ENCODE measurements around the gene MAN2C1.
"Not testable (repeated sequence)": the region's sequence is repeated elsewhere in the genome, so short reads cannot be mapped to it uniquely, and the experiment has no call there.

MAN2C1 gene

DNA sequence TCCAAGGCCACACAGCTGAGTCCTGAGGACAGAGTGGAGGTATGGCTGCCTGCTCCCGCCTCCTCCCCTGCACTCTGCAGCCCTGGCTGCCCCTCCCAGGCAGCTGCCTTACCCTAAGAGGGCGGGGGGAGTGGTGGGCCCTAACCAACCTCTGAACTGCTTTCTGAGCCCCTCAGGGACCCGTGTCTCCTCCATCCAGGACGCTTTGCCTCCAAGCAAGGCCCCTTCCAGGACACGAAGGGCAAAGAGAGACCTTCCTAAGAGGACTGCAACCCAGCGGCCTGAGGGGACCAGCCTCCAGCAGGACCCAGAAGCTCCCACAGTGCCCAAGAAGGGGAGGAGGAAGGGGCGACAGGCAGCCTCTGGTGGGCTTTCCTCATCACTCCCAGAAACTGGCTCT lies 14.0 kb downstream of the MAN2C1 start:
- no peak for DNase-seq (ENCODE audit: low spot score)
- no peak for TF ChIP-seq CTCF (IDR thresholded peaks at IDR 0.05; ENCODE audit: extremely low read depth, missing control alignments)

GRCh38 chr15:75353604-75354003 lies 14.8 kb downstream of the MAN2C1 start:
- TF ChIP-seq CTCF (IDR thresholded peaks at IDR 0.05; ENCODE audit: extremely low read depth, missing control alignments) = no peak
- no peak for DNase-seq (ENCODE audit: low spot score)

- DNase-seq (ENCODE audit: low spot score) = no peak
- TF ChIP-seq CTCF (IDR thresholded peaks at IDR 0.05; ENCODE audit: extremely low read depth, missing control alignments) = no peak
Observed at GRCh38 chr15:75352186-75353080, 16.0 kb downstream of the MAN2C1 start.

GRCh38 chr15:75350601-75351361 lies 17.6 kb downstream of the MAN2C1 start:
- no peak for DNase-seq (ENCODE audit: low spot score)
- no peak for TF ChIP-seq CTCF (IDR thresholded peaks at IDR 0.05; ENCODE audit: extremely low read depth, missing control alignments)

DNA sequence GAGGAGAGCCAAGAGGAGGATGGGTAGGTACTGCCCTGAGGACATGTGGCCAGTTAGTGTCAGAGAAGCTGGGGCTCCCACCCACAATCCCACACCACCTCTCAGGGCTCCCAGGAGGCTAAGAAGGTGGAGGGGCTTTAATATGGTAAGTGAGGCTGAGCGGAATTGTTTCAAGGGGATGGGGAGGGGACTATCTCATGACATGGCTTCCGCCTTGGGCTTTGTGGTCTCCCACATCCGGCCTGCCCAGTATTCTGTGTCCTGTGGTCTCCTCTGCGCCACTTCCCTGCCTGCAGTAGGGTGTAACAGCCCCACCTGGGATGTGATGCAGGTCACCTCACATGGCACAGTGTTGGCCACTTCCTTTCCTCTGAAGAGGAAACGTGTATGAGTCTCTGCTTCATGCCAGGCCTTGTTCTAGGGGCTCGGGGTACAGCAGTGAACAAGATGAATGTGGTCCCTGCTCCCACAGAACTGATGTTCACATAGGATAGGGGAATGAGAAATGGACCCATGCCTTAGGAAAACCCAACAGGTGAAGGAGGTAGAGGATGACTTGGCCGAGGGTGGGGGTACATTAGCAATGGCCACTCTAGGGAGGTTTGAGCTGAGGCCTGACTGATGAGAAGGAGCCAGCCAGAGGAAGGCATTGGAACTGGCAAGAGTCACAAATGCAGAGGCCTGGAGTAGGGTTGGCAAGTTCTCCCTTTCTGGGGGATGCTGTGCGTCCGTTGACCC lies 18.4 kb downstream of the MAN2C1 start:
- peak; percentile 78 for DNase-seq (ENCODE audit: low spot score)

GRCh38 chr15:75349351-75349669 lies 19.1 kb downstream of the MAN2C1 start:
- DNase-seq (ENCODE audit: low spot score) = not testable (repeated sequence)

More for the DNA sequence above, 18.4 kb downstream of the MAN2C1 start:
- TF ChIP-seq CTCF (IDR thresholded peaks at IDR 0.05; ENCODE audit: extremely low read depth, missing control alignments) = no peak

DNA sequence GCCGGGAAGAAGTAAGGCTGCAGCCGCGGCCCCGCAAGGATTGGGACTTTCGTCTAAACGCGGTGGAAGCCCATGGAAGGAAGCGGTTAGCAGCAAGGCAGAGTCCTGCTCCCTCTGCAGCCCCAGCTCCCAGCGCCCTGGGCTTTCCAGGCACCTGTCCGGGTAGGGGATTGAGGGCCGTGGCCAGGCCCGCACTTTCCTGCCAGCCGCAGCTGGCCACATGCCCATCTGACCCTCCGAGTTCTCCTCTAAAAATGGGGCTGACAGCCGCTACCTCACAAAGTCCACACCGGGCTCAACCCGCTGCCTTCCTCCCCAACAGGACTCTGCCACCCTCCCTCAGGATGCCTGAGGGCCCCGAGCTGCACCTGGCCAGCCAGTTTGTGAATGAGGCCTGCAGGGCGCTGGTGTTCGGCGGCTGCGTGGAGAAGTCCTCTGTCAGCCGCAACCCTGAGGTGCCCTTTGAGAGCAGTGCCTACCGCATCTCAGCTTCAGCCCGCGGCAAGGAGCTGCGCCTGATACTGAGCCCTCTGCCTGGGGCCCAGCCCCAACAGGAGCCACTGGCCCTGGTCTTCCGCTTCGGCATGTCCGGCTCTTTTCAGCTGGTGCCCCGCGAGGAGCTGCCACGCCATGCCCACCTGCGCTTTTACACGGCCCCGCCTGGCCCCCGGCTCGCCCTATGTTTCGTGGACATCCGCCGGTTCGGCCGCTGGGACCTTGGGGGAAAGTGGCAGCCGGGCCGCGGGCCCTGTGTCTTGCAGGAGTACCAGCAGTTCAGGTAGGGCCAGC lies 19.7 kb downstream of the MAN2C1 start:
- no peak for TF ChIP-seq CTCF (IDR thresholded peaks at IDR 0.05; ENCODE audit: extremely low read depth, missing control alignments)
- no peak for DNase-seq (ENCODE audit: low spot score)

Data from GM20000 (cell line).